COR-L47 (cell line): ENCODE results near the gene ACOT8.
A peak's percentile ranks its signal among the peaks of the same experiment; 100 is the strongest.
"Not testable (repeated sequence)": the region's sequence is repeated elsewhere in the genome, so short reads cannot be mapped to it uniquely, and the experiment has no call there.

Experiments used
- DNase-seq: peaks from one replicate; lab custom pipeline; 2025; lab: John Stamatoyannopoulos, UW

Gene ACOT8

DNA sequence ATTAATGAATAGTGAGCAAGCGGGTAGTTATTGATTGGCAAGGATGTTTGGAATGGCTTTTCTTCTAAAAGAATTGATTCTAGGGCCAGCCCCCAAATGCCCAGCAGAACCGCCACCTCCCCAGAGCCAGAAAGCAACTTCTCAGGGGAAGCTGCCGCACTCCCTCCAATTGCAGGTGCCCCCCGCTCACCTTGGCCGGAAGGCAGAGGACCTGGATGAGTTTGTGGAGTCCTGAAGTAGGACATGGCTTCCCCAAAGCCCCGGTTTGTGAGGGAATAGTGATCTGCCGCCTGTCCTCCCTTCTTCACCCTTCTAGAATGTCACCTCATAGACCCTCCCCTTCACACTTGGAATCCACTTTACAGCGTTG is 30.1 kb upstream of the ACOT8 start, which contains the start of gene SPATA25:
TSS of gene SPATA25 (minus strand) at position 277 of the 370 bp plus-strand sequence. CDS start at position 245, 32 bp downstream.
- no peak for DNase-seq

DNA sequence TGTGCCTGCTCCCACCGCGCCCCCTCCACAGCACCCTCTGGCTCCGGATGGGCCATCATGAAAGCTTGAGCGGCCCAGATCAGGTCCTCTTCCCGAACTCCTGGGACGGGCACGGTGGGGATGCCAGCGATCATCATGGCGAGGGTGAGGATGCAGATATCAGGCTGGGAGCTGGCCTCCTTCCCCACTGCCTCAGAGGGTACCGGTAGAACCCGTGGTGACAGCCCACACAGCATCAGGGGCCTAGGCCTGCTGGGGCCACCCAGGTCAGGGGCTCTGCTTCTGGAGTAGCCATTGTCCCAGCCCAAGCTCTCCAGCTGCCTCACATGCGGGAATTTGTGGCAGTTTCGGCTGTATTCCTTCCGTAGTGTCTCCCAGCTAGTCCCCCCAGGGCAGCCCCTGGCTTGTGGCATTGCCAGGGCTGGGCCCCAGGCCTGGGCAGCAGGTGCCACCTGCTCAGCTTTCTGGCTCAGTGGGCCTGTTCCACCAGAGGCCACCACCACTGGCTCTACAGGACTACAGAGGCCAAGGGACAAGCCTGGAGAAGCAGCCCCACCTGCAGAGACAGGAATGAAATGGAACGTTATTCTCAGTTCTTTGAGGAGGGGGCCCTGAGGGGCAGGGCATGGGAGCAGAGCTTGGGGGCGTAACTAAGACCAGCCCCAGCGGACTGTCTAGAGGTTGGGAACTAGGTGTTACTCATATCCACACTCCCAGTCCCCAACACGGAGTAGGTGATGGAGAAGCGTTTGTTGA is 29.6 kb upstream of the ACOT8 start:
- DNase-seq, result no peak

DNA sequence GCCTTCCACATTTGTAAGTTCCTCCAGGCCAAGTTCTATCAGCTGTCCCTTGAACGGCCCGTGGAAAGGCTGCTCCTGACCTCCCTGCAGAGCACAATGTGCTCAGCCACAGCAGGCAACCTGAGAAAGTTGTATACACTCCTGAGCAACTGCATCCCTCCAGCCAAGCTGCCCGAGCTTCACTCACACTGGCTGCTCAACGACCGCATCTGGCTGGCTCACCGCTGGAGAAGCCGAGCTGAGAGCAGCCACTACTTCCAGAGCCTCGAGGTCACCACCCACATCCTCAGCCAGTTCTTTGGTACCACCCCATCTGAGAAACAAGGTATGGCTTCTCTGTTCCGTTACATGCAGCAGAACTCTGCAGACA is 25.9 kb upstream of the ACOT8 start:
- no peak for DNase-seq

DNA sequence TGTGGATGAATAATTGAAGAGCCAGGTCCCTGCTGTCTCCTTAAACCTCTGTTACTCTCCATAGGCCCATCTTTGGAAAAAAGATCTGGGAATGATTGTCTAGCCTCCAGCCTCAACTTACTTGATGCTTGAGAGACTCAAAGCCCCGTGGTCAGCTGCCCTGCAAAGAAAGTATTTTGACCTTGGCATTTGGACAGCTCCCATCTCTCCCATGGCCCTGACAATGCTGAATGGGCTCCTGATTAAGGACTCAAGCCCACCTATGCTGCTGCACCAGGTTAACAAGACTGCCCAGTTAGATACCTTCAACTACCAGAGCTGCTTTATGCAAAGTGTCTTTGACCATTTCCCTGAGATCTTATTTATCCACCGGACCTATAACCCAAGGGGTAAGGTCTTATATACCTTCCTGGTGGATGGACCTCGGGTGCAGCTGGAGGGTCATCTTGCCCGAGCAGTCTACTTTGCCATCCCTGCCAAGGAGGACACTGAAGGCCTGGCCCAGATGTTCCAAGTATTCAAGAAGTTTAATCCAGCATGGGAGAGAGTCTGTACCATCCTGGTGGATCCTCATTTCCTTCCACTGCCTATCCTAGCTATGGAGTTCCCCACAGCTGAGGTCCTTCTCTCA is 25.4 kb upstream of the ACOT8 start:
- DNase-seq, result no peak

DNA sequence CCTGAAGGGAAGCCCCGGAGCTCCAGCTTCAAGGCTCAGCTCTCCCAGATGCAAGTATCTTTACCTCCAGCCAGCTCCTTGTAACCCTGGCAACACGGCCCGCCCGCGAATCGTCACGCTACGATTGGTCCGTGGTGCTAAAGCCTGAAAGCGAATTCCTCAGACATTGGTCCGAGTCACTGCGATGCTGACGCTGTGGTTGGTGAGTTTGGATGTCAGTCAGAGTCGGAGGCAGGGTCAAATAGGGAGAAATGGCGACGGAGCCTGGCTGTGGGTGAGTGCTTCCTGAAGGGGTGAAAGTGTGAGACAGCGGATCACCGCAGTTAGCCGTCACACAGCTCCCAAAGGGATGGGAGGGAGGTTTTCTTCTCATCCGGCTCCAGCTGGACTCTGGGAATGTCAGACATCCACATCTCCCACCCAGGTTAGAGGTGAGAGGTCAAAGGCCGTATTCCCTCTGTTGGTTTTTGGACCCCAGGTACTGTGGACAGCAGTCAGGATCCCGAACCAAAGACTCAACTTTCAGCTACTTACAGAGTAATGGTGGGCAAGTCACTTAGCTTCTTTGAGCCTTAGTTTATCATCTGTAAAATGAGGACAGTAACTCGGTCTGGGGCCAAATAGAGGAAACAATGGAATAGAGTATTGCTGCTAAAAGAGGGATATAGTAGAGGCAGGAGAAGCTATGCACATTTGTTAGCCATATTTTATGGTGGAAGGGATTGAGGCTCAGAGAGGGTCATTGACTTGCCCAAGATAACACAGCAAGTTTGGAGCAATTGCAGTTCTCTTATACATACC is 24.0 kb upstream of the ACOT8 start, which contains the start of gene ZSWIM1:
TSS of gene ZSWIM1 (plus strand) at position 240 of the 801 bp plus-strand sequence. CDS start 1,366 bp downstream, outside the sequence.
- DNase-seq, result peak; percentile 98

DNA sequence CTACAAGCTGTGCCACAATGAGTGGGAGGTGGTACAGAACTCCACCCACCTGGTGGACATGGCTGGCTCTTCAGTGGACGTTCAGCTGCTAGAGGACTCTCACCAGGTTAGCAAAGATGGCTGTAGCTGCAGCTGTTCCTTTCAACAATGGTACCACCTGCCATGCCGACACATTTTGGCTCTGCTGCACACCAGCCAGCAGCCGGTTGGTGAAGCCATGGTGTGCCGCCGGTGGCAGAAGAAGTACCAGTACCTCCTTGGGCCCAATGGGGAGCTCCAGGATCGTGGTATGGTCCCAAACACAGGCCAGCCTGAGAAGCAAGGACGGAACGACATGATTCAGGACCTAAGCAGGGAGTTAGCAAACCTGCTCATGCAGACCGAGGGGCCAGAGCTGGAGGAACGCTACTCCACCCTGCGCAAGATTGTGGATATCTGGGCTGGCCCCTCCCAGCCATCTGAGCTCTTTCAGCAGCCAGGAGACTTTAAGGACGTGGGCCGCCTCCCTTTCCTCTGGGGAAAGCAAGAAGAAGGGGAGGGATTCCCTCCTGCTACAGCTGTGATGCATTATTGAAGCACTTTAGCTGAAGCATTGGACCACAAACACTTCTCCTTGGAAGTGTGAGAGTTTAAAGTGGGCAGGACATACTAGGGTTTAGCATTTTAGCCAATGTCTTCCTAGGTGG is 21.0 kb upstream of the ACOT8 start:
- DNase-seq, result no peak

DNA sequence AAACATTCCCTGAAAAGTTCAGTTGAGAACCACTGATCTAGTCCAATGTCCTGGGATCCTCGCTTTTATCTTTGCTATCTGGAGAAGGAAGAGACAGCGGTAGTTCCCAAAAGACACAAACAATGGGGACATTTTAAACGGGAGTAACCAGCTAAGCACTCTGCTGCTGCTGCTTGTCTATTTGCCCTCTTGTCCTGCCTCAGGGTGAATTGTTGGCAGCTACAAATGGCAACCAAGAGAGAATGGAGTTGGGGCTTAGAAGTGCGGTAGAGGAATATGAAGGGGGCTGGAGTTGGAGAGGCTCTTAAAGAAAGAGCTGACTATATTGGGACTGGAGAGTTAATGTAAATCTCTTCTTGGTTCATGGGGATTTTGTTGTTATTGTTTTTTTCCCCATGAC is 17.4 kb upstream of the ACOT8 start:
- no peak for DNase-seq

DNA sequence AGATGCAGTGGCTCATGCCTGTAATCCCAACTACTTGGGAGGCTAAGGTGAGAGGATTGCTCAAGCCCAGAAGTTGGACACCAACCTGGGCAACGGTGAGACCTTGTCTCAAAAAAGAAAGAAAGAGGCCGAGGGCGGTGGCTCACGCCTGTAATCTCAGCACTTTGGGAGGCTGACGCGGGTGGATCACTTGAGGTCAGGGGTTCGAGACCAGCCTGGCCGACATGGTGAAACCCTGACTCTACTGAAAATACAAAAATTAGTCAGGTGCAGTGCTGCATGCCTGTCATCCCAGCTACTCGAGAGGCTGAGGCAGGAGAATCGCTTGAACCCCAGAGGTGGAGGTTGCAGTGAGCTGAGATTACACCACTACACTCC is 16.9 kb upstream of the ACOT8 start:
- DNase-seq, result not testable (repeated sequence)

DNA sequence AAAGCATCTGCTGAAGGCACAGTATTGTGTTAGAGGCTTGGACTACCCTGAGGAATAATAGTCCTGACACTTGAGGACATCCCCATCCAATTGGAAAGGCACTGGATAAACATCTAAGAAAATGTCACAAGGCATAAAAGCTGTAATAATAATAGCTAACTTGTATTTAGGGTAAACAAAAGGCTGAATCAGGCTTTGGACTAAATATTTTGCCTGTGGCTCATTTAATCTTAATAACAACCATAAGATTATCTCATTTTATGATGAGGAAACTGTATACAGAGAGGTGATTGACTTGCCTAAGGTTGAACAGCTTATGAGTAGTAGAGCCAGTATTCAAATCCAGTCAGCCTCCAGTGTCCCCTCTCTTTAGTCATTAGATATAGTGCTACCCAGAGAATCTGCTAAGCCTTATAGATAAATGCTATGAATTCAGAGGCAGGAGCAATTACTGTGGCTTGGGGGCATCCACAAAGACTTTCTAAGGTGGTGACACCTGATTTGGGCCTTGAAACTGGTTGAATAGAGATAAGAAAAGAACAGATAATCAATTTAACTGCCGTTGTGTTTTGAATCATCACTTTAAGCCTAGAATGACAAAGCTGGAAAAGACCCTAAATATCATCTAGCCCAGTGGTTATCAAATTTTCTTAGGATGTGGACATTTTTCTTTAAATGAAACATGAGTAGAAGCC is 16.4 kb upstream of the ACOT8 start:
- DNase-seq, result no peak

DNA sequence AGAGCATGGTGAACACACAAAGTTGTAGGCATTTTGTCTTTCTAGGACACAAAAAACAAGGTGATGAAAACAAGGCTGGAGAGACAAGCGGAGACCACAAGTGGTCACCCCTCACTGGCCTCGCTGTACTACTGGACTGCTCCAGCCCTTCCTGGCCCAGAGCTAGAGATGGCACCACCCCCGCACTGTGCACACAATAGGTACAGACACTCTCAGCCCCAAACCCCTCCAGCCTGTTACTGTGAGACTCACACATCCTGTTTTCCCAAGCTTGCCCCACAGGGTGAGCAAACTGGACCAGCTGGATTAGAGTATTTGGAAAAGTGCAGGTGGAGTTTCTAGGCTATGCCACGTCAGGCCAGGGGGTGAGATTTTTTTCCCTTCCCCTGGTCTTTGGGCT is 15.4 kb upstream of the ACOT8 start:
- no peak for DNase-seq

DNA sequence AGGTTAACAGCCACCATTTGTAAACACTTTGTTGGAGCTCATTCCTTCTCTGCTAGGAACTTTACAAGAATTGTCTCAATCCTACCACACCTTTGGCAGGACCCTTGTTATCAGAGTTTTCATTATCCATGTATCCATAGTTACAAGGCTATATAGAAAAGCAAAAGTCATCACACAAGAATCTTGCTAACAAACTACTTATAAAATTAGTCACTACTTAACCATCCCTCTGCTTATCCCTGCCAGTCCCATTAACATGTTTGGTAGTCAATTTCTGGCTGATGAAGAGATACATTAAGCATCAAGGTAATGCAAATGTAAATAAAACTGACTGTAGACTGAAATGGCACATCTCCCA is 10.6 kb upstream of the ACOT8 start:
- no peak for DNase-seq

DNA sequence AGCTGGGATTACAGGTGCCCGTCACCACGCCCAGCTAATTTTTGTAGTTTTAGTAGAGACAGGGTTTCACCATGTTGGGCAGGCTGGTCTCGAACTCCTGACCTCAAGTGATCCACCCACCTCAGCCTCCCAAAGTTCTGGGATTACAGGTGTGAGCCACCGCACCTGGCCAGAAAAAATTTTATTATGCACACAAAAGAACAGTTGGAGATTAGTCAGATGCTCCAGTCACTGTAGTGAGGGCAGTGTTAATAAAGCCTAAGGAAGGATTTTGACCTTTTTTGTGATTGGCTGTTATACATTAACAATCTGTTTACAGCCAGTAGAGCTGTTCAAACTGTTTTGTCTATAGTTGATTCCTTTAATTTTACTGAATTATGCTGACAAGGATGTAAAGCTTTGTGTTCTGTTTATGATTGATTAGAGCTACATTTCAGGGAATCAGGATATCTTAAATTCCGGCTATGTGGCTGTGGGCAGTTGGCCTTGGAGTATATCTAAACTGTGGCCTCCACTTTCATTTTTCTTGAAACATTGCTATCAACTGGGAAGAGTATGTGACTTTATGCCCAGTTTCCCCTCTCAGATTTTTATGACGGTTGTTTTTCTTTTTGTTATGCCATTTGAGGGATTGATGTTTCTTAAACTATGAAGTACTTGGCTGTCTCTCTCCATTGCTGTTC is 10.1 kb upstream of the ACOT8 start:
- no peak for DNase-seq

DNA sequence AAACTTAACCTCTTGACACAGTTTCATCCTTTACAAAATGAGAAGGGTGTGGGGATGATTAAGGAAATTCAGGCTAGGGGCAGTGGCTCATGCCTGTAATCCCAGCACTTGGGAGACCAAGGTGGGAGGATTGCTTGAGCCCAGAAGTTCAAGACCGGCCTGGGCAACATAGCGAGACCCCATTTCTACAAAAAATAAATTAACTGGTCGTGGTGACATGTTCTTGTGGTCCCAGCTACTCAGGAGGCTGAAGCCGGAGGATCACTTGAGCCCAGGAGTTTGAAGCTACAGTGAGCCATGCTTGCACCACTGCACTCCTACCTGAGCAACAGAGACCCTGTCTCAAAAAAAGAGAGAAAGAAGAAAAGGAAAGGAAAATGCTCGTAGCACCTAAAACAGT is 9.3 kb upstream of the ACOT8 start:
- no peak for DNase-seq

DNA sequence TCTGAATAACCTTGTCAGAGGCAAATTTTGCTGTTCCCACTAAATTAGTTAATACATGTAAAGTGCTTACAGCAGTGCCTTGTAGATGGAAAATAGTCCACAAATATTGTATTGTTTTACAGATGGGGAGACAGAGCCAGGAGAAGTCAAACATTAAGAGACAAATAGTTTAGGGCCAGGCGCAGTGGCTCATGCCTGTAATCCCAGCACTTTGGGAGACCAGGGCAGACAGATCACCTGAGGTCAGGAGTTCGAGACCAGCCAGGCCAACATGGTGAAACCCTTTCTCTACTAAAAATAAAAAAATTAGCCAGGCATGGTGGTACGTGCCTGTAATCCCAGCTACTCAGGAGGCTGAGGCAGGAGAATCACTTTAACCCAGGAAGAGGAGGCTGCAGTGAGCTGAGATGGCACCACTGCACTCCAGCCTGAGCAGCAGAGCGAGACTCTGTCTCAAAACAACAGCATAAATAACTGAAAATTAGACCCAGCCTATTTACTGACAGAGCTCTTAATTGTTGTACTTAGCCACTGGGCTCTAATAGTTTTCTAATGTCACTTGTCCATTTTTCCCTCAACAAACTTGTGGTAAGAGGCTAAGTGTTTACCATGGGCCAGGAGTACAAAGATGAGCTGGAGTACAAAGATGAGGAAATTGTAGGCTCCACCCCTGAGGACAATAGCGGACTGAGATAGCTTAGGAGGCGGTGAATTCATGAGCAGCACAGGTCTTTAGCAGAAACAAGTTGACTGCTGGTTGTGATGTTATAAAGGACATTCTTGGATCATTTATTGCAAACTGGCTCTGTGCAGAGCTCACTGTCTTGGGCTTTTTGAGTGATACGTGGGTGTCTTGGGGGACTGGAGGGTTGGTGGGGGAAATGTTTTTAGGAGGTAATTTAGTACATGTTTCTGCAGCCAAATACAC is 6.6 kb upstream of the ACOT8 start:
- DNase-seq, result no peak

DNA sequence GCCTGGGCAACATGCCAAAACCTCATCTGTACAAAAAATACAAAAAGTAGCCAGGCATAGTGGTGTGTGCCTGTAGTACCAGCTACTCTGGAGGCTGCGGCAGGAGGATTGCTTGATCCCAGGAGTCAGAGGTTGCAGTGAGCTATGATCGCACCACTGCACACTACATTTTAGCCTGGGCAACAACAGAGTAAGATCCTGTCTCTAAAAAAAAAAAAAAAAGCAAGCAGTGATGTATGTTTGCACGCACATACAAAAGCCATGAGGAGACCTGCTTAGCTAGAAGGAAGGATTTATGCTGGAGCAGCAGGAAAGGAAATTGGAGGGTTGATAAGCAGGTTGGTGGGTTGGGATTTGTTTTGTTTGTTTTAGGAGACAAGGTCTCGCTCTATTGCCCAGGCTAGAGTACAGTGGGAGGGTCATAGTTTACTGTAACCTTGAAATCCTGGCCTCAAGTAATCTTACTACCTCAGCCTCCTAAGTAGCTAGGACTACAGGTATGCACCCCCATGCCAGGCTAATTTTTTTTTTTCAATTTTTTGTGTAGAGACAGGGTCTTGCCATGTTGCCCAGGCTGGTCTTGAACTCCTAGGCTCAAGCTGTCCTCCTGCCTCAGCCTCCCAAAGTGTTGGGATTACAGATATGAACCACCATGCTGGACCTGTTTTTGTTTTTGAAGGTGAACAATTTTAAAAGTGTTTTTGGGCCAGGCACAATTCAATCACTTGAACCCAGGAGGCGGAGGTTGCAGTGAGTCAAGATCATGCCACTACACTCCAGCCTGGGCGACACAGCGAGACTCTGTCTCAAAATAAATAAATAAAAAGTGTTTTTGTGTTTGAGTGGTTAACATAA is 4.3 kb upstream of the ACOT8 start:
- peak; percentile 66 for DNase-seq

DNA sequence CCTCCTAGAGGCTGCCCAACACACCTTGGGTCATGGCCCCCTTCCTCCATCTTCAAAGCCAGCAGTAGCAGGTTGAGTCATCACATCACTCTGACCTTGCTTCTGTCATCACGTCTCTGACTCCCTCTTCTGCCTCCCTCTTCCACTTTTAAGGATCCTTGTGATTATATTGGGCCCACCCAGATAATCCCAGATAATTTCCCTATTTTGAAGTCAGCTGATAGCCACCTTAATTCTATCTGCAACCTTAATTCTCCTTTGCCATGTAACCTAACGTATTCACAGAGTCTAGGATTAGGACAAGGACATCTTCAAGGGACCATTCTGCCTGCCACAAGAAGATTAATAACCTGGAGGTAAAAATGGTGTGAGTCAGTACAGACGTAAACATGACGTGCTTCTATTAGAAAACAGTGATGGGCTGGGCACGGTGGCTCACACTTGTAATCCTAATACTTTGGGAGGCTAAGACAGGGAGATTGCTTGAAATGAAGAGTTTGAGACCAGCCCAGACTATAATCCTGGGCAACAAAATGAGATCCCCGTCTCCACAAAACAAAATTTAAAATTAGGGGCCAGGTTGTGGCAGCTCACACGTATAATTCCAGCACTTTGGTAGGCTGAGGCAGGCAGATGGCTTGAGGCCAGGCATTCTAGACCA is 3.5 kb upstream of the ACOT8 start:
- DNase-seq, result no peak

DNA sequence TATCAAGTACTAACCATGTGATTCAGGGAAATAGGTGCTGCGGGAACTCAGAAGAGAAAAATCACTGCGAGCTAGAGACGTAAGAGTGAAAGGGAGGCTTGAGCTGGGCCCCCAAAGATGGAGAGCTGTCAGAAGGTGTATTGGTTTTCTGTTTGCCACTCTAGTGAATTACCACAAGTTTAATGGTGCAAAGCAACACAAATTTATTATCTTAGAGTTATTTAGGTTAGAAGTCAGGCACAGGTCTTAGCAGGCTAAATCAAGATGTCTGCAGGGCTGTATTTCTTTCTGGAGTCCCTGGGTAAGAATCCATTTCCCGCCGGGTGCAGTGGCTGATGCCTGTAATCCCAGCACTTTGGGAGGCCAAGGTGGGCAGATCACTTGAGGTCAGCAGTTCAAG is 2.7 kb upstream of the ACOT8 start:
- no peak for DNase-seq

DNA sequence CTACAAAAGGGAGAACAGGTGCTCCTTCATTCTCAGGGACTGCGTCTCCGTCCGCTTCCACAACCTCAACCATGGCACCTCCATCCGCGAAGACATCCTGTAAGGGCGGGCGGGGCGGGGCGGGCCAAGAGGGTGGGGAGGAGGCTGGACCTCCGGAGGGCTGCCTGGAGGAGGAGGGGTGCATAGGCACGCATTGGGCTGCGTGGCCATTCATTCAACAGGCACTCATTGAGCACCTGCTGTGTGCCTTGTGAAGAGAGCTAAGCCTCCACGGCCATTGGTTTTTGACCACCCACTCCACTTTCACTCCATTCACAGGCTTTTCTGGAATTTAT is 657 bp upstream of the ACOT8 start:
- DNase-seq, result peak; percentile 39

DNA sequence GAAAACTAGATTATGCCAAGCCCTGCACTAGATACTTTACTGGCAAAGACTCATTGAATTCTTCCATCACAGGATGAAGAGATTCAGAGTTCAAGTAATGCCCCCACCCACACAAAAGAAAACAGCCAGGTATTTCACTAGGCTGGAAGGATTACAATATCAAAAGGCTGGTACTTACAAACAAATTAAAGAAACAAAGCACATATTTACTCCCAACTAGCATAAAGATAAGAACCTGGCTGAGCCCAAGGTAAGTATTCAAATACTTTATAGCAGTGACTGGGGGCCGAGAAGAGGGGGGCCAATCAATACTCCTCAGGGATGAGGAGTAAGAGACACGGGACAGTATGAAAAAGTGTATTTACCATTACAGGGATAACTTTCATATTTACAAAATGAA is 3.7 kb downstream of the ACOT8 start:
- no peak for DNase-seq
